HG02870 (cell line): ENCODE data around the gene ZNF576.
"Not testable (repeated sequence)": the region's sequence is repeated elsewhere in the genome, so short reads cannot be mapped to it uniquely, and the experiment has no call there.

ENCODE experiments used
- ATAC-seq: cut with Tn5 transposase; IDR thresholded peaks from one replicate; pipeline ENCODE4 v1.9.1; 2021; ENCODE audit warnings: mild to moderate bottlenecking, moderate library complexity; ENCODE audit not compliant: unreplicated experiment

ZNF576 gene

GRCh38 chr19:43599635-43600295 lies 3.4 kb downstream of the ZNF576 start:
- no peak for ATAC-seq

GRCh38 chr19:43600326-43600725 lies 3.9 kb downstream of the ZNF576 start:
- not testable (repeated sequence) for ATAC-seq

- ATAC-seq: no peak
Observed at GRCh38 chr19:43605875-43606568, 9.6 kb downstream of the ZNF576 start.

- ATAC-seq: no peak
Observed at GRCh38 chr19:43606569-43607229, 10.3 kb downstream of the ZNF576 start.

- no peak for ATAC-seq
Observed at GRCh38 chr19:43607238-43608205, 11.1 kb downstream of the ZNF576 start.

- no peak for ATAC-seq
Observed at GRCh38 chr19:43609872-43610271, 13.5 kb downstream of the ZNF576 start.

GRCh38 chr19:43610493-43610892 lies 14.1 kb downstream of the ZNF576 start:
- no peak for ATAC-seq

- no peak for ATAC-seq
Observed at GRCh38 chr19:43611788-43612187, 15.4 kb downstream of the ZNF576 start, which contains the start of gene SRRM5. SRRM5 (plus strand) TSS chr19:43612088; CDS start chr19:43612122, 34 bp downstream.

- ATAC-seq: no peak
Observed at GRCh38 chr19:43612374-43612773, 16.0 kb downstream of the ZNF576 start.

- ATAC-seq: no peak
Observed at GRCh38 chr19:43616306-43616705, 19.9 kb downstream of the ZNF576 start.

- no peak for ATAC-seq
Observed at GRCh38 chr19:43616954-43617353, 20.6 kb downstream of the ZNF576 start.

- ATAC-seq: no peak
Observed at GRCh38 chr19:43618921-43619261, 22.5 kb downstream of the ZNF576 start.

GRCh38 chr19:43619262-43620060 lies 23.1 kb downstream of the ZNF576 start, which contains the start of gene ZNF428:
ZNF428 (minus strand) TSS chr19:43619629; CDS start chr19:43614304, 5,325 bp downstream.
- peak; percentile 74 for ATAC-seq

GRCh38 chr19:43620061-43621001 lies 23.9 kb downstream of the ZNF576 start:
- ATAC-seq: no peak

- ATAC-seq: no peak
Observed at GRCh38 chr19:43622070-43622469, 25.7 kb downstream of the ZNF576 start.

- ATAC-seq: no peak
Observed at GRCh38 chr19:43622956-43623355, 26.6 kb downstream of the ZNF576 start.

- ATAC-seq: no peak
Observed at GRCh38 chr19:43623889-43624670, 27.7 kb downstream of the ZNF576 start.

- no peak for ATAC-seq
Observed at GRCh38 chr19:43624933-43625332, 28.5 kb downstream of the ZNF576 start.
